Keratinocyte (primary cell): ENCODE results near the gene UBXN6. TPM values are rescaled to one million over a fixed set of nuclear protein-coding genes. Genes with fewer than 3 reads are reported as not detected.

Experiments used
- DNase-seq: peaks from one replicate; pipeline ENCODE4 v3.0.0-alpha.2; 2011; ENCODE audit warnings: low read depth, missing footprints, low spot score
- FAIRE-seq: peaks from 2 replicates; lab custom pipeline; 2011; peaks lifted over from hg19 to GRCh38; lab: Jason Lieb, UNC
- H2AFZ ChIP-seq: 2 replicates; pipeline ENCODE4 v1.6.0; 2012; ENCODE audit warnings: low read length, control low read depth, inconsistent platforms; ENCODE audit not compliant: control insufficient read depth
- H3K27ac ChIP-seq: 2 replicates; pipeline ENCODE4 v1.5.1; 2011; ENCODE audit warnings: low read length; ENCODE audit not compliant: control insufficient read depth, insufficient read depth
- H3K27me3 ChIP-seq: 3 replicates; pipeline ENCODE4 v1.6.0; 2011; ENCODE audit warnings: low read length; ENCODE audit not compliant: control insufficient read depth, insufficient read depth; ENCODE audit errors: extremely low read depth
- H3K36me3 ChIP-seq, 2 experiments: 2 replicates in 1 of 2; 3 replicates in 1 of 2; pipeline ENCODE4 v1.5.1; 2011; ENCODE audit warnings: low read length in 2 of 2, mild to moderate bottlenecking in 1 of 2; ENCODE audit not compliant: control insufficient read depth in 2 of 2, insufficient read depth in 2 of 2; ENCODE audit errors: extremely low read depth in 1 of 2
- H3K4me1 ChIP-seq: 3 replicates; pipeline ENCODE4 v1.5.1; 2011; ENCODE audit warnings: low read length; ENCODE audit not compliant: control insufficient read depth, insufficient read depth; ENCODE audit errors: extremely low read depth
- H3K4me2 ChIP-seq: 3 replicates; pipeline ENCODE4 v1.6.0; 2011; ENCODE audit warnings: low read depth, low read length; ENCODE audit not compliant: control insufficient read depth, insufficient read depth; ENCODE audit errors: extremely low read depth
- H3K4me3 ChIP-seq, 3 experiments: fragments of 200-600 bp in 1 of 3; sonication (generic) in 1 of 3; 2 replicates in 2 of 3; 3 replicates in 1 of 3; pipeline ENCODE4 v1.5.1; 2011 to 2016; ENCODE audit warnings: low read length in 3 of 3, mild to moderate bottlenecking in 3 of 3, control low read depth in 2 of 3, inconsistent platforms in 1 of 3, low read depth in 1 of 3, mixed read lengths in 1 of 3, mixed run types in 1 of 3, moderate library complexity in 1 of 3; ENCODE audit not compliant: control insufficient read depth in 2 of 3, insufficient read depth in 2 of 3; ENCODE audit errors: extremely low read depth in 1 of 3
- H3K79me2 ChIP-seq: 2 replicates; pipeline ENCODE4 v1.6.0; 2012; ENCODE audit warnings: low read length; ENCODE audit not compliant: control insufficient read depth, insufficient read depth
- H3K9ac ChIP-seq: 3 replicates; pipeline ENCODE4 v1.6.0; 2011; ENCODE audit warnings: low read length; ENCODE audit not compliant: control insufficient read depth, insufficient read depth; ENCODE audit errors: extremely low read depth
- H3K9me1 ChIP-seq: 3 replicates; pipeline ENCODE4 v1.6.0; 2011; ENCODE audit warnings: low read length; ENCODE audit not compliant: control insufficient read depth, insufficient read depth; ENCODE audit errors: extremely low read depth
- H3K9me3 ChIP-seq: 2 replicates; pipeline ENCODE4 v1.5.1; 2012; ENCODE audit warnings: low read depth, low read length; ENCODE audit not compliant: control insufficient read depth
- H4K20me1 ChIP-seq: 3 replicates; pipeline ENCODE4 v1.6.0; 2011; ENCODE audit warnings: low read length; ENCODE audit not compliant: control insufficient read depth, insufficient read depth; ENCODE audit errors: extremely low read depth
- CTCF ChIP-seq, 3 experiments: IDR thresholded peaks in 1 of 3; conservative IDR thresholded peaks in 1 of 3; optimal IDR thresholded peaks in 1 of 3; 2 replicates in 2 of 3; 3 replicates in 1 of 3; pipeline versions ENCODE3 to v1.5.1; 2011; ENCODE audit warnings: low read length in 3 of 3, mild to moderate bottlenecking in 3 of 3, moderate library complexity in 2 of 3, control low read depth in 1 of 3, inconsistent platforms in 1 of 3; ENCODE audit not compliant: insufficient read depth in 2 of 3; ENCODE audit errors: extremely low read depth in 1 of 3
- EZH2 ChIP-seq: IDR thresholded peaks from one replicate; pipeline ENCODE4 v1.6.1; 2012; ENCODE audit warnings: inconsistent platforms, mild to moderate bottlenecking, low read length, moderate library complexity
- dilution Hi-C: fragments of 300-500 bp; cut with MboI; formaldehyde crosslinking; loops from one replicate; pipeline ENCODE4 v1.7.0; 2020; ENCODE audit warnings: low sequenced_read_pairs; ENCODE audit not compliant: extremely low pct_ligation_motif_present
- polyA plus RNA-seq, 5 experiments: library from polyadenylated mRNA; depleted of rRNA in 3 of 5; stranded (reverse) in 3 of 5; stranded (forward) in 1 of 5; unstranded in 1 of 5; fragments of >200 nt; gene quantifications; 1 replicate in 1 of 5; 2 replicates in 3 of 5; 3 replicates in 1 of 5; pipeline versions ENCODE4 v1.2.1 to v1.2.3, GENCODE V29; 2011 to 2012; ENCODE audit warnings: missing spikeins in 2 of 5, low read depth in 1 of 5, low replicate concordance in 1 of 5

Gene UBXN6
- polyA plus RNA-seq, 1 donor (not counting 4 experiments of a cell fraction or from before 2014, with no cell fraction given) = 36.4 TPM

DNA sequence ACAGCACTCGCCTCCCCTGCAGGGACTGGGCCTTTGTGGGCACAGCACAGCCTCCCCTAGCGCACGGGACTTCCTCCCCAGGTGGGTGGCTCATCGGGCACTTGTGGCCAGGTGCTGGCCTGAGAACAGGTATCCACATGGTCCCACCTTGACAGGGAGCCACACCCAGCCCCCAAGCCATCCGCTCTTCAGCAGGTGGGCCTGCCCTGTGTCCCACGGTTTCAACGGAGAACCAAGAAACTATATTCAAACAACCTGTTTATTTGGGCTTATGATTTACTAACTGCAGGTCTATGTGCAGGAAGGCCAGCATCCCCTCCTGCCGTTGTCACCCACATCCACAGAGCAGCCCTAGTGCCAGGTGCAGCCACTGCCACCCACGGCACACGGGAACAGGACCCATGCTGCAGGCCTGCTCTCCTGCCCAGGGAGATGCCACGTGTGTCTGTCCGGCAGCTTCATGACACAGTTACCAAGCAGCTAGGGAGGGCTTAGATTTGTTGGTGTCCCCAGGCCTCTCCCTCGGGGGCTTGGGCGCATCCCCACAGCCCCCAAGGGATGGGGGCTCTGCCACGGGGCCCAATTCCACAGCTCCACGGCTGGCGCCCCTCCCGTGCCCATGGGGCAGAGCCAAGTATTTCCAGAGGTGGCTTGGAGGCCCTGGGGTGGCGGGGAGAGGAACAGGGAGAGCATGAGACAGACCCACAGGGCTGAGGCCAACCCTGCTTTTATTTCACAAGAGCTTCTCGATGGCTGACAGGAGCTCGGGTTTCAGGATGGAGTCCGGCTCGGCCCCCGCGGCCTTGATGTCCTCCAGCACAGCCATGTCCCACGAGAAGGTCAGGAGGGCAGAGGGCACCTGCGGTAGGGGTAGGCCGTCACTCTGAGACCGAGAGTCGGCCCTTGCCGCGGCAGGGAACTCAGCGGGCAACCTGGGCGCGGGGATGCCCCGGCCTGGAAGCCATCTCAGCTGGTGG is 12.5 kb downstream of the UBXN6 start:
- no peaks in the 10 kb centered on the region for H3K9me3 ChIP-seq
- no peak overlapping the region for H3K4me2 ChIP-seq
- dilution Hi-C loops = no loop called here
- no peak overlapping the region for H3K27ac ChIP-seq
- H3K4me3 ChIP-seq = no peak overlapping the region
- peaks cover 5% of the 10 kb centered on the region for H3K4me1 ChIP-seq
- H3K79me2 ChIP-seq = no peaks in the 10 kb centered on the region
- no peaks in the 10 kb centered on the region for H3K9me1 ChIP-seq
- H3K36me3 ChIP-seq = peaks cover 50 to 51% of the 10 kb centered on the region in 2 experiments
- TF ChIP-seq EZH2 (no peak), CTCF (optimal IDR thresholded peaks at IDR 0.05 in 1 of 3, IDR thresholded peaks at IDR 0.05 in 1 of 3, conservative IDR thresholded peaks at IDR 0.05 in 1 of 3; ENCODE audit: extremely low read depth in 1 of 3, insufficient read depth in 2 of 3, low read length in 3 of 3) (no peak)
- H4K20me1 ChIP-seq = no peaks in the 10 kb centered on the region
- H3K9ac ChIP-seq = no peak overlapping the region
- FAIRE-seq = no peak
- no peaks in the 10 kb centered on the region for H3K27me3 ChIP-seq
- no peak for DNase-seq
- H2AFZ ChIP-seq = no peak overlapping the region

DNA sequence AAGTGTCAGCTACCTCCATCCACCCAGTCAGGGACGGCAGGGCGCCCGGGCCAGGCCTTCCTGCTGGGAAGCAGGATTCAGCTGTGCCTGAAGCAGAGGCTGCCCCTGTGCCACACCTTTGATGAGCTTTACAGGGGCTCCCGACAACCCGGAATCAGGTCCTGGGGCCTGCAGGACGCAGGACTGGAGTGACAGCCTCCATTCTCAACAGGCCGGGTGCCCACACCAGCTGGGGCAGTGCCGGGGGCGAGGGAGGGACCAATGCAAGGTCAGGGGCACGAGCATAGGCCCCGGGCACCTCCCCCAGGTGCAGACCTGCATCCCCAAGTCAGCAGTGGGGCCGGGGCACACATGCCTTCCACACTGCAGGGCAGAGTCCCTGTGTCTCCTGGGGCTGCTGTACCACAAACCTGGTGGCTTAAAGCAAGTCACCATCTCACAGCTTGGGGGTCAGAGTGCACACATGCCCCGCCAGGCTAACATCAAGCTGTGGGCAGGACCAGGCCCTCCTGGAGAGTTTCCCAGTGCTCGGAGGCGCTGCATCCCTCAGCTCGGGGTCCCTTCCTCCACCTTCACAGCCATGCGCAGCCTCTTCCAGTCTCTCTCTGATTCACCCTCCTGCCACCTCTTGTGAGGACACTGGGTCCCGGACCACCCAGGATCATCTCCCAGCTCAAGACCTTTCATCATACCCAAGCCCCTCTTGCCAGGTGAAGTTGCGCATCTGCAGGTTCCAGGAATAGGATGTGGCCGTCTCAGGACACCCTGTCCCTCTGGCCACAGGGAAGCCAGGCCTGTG is 13.4 kb downstream of the UBXN6 start:
- Histone ChIP-seq H3K27me3 (no peaks in the 10 kb centered on the region), H3K9me3 (no peaks in the 10 kb centered on the region), H3K9ac (no peak overlapping the region), H3K36me3 (peaks cover 48 to 53% of the 10 kb centered on the region in 2 experiments), H2AFZ (no peak overlapping the region), H3K9me1 (no peaks in the 10 kb centered on the region), H3K4me1 (peaks cover under 1% of the 10 kb centered on the region), H3K4me2 (no peak overlapping the region), H4K20me1 (no peaks in the 10 kb centered on the region), H3K79me2 (no peaks in the 10 kb centered on the region), H3K4me3 (no peak overlapping the region), H3K27ac (no peak overlapping the region)
- DNase-seq (no peak), FAIRE-seq (no peak)
- TF ChIP-seq EZH2 (no peak), CTCF (optimal IDR thresholded peaks at IDR 0.05 in 1 of 3, IDR thresholded peaks at IDR 0.05 in 1 of 3, conservative IDR thresholded peaks at IDR 0.05 in 1 of 3; ENCODE audit: extremely low read depth in 1 of 3, insufficient read depth in 2 of 3, low read length in 3 of 3) (no peak)
- dilution Hi-C loops = no loop called here
